ENCODE measurements around the gene TBC1D8B. TPM values are rescaled to one million over a fixed set of nuclear protein-coding genes. Genes with fewer than 3 reads are reported as not detected.

Gene TBC1D8B
- total RNA-seq, 1 experiment from 2014 or later, result 9.2 TPM

GRCh38 chrX:106802063-106802387 lies 448 bp upstream of the TBC1D8B start:
- intact Hi-C loops (cut with micrococcal nuclease), result no loop called here
- Histone ChIP-seq H3K79me2 (ENCODE audit: insufficient read depth, low read length) (peaks cover 5% of the 10 kb centered on the region), H4K20me1 (ENCODE audit: insufficient read depth) (no peaks in the 10 kb centered on the region), H3K27me3 (ENCODE audit: insufficient read depth, low read length) (no peaks in the 10 kb centered on the region), H3K36me3 (ENCODE audit: control insufficient read depth in 1 of 2, insufficient read depth in 2 of 2, low read length in 2 of 2) (no peaks in the 10 kb centered on the region), H3K4me2 (ENCODE audit: low read length) (peak overlapping the region; percentile 84), H3K4me3 (replicated peaks in 1 of 2; ENCODE audit: low read depth in 1 of 2, low read length in 2 of 2) (peak overlapping the region; percentile 65 to 70), H3K27ac (ENCODE audit: low read depth, low read length) (no peak overlapping the region), H3K9me3 (ENCODE audit: control insufficient read depth in 1 of 2, insufficient read depth in 1 of 2, low read depth in 1 of 2, low read length in 2 of 2) (no peaks in the 10 kb centered on the region), H3K9ac (ENCODE audit: low read length) (peak overlapping the region; percentile 65), H3K4me1 (ENCODE audit: control insufficient read depth in 1 of 2, insufficient read depth in 2 of 2, low read length in 2 of 2) (peaks cover 0 to 13% of the 10 kb centered on the region in 2 experiments; a peak in 2 of 4 replicates), H2AFZ (ENCODE audit: low read depth, low read length, poor library complexity, severe bottlenecking) (peak overlapping the region; percentile 96), H3K9me2 (ENCODE audit: insufficient read depth) (no peaks in the 10 kb centered on the region)
- ChIA-PET RAD21 (ENCODE audit: low non-redundant PET in 1 of 2, low total read pairs in 2 of 2, uncharacterized antibody in 2 of 2, unreplicated experiment in 2 of 2) (interaction anchor here in 1 of 2 experiments (0.5 kb wide), 1 partner anchor 204 kb away, joined by 3 read pairs; no protein-coding TSS in a partner anchor), POLR2A (no interaction called here), CTCF (no interaction called here)
- ATAC-seq (peak; percentile 53), DNase-seq (ENCODE audit: low read depth, low spot score) (no peak)
- no TSS peak for BruUV-seq (replicated peaks)
- TF ChIP-seq POLR2AphosphoS5 (IDR thresholded peaks at IDR 0.05; ENCODE audit: low read depth, low read length) (no peak), ELF1 (IDR thresholded peaks at IDR 0.05; ENCODE audit: borderline replicate concordance, low read depth) (no peak), YY1 (IDR thresholded peaks at IDR 0.05; ENCODE audit: extremely low read depth, insufficient replicate concordance, low read depth, low read length) (no peak), JUND (IDR thresholded peaks at IDR 0.05) (no peak), FOSL1 (IDR thresholded peaks at IDR 0.05; ENCODE audit: low read depth) (no peak), SP1 (IDR thresholded peaks at IDR 0.05; ENCODE audit: low read depth) (no peak), POLR2A (IDR thresholded peaks at IDR 0.05; ENCODE audit: borderline replicate concordance, extremely low read depth, insufficient read depth, insufficient read length) (no peak)
- TF ChIP-seq, protein P1, sequence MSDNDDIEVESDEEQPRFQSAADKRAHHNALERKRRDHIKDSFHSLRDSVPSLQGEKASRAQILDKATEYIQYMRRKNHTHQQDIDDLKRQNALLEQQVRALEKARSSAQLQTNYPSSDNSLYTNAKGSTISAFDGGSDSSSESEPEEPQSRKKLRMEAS (IDR thresholded peaks at IDR 0.05), result no peak

DNA sequence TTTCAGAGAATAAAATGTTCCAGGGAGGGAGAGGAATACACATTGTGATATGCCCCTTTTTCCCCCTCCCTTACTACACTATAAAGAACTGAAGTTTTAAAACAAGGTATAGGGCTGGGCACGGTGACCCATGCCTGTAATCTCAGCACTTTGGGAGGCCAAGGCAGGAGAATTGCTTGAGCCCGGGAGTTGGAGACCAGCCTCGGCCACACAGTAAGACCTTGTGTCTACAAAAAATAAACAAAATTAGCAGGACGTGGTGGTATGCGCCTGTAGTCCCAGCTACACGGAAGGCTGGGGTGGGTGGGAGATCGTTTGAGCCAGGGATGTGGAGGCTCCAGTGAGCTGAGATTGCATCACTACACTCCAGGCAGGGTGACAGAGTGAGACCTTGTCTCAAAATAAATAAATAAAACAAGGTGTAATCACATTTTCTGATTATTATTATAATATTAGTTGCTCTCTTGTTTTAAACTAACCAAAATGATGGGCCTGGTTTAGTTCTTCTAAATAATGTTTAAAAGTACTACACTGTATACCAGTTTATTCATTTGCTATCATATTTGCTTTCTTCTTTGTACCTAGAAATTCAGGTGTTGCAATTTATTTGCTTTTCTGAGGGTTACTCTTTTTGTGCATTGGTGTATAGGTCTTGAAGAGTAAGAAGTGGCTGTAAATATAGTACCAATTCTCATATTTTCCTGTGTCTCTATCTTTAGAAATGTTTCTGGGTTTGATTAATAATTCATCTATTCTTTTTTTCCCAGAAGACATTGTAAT lies 8.8 kb downstream of the TBC1D8B start:
- peaks cover 3% of the 10 kb centered on the region for H3K79me2 ChIP-seq (ENCODE audit: insufficient read depth, low read length)
- no peak overlapping the region for H3K9ac ChIP-seq (ENCODE audit: low read length)
- H3K9me3 ChIP-seq (ENCODE audit: control insufficient read depth in 1 of 2, insufficient read depth in 1 of 2, low read depth in 1 of 2, low read length in 2 of 2), result no peaks in the 10 kb centered on the region
- TF ChIP-seq EZH2phosphoT487 (IDR thresholded peaks at IDR 0.05; ENCODE audit: borderline replicate concordance), result no peak
- no peak for TF ChIP-seq TCF7L2 (IDR thresholded peaks at IDR 0.05; ENCODE audit: borderline replicate concordance, extremely low read depth, insufficient read depth, insufficient read length)
- TF ChIP-seq POLR2AphosphoS5 (IDR thresholded peaks at IDR 0.05; ENCODE audit: low read depth, low read length), result no peak
- no peak for TF ChIP-seq SRF (IDR thresholded peaks at IDR 0.05; ENCODE audit: low read depth)
- TF ChIP-seq CEBPB (IDR thresholded peaks at IDR 0.05; ENCODE audit: low read depth), result no peak
- no peak for TF ChIP-seq CBX3 (IDR thresholded peaks at IDR 0.05; ENCODE audit: low read depth)
- TF ChIP-seq, protein P2, sequence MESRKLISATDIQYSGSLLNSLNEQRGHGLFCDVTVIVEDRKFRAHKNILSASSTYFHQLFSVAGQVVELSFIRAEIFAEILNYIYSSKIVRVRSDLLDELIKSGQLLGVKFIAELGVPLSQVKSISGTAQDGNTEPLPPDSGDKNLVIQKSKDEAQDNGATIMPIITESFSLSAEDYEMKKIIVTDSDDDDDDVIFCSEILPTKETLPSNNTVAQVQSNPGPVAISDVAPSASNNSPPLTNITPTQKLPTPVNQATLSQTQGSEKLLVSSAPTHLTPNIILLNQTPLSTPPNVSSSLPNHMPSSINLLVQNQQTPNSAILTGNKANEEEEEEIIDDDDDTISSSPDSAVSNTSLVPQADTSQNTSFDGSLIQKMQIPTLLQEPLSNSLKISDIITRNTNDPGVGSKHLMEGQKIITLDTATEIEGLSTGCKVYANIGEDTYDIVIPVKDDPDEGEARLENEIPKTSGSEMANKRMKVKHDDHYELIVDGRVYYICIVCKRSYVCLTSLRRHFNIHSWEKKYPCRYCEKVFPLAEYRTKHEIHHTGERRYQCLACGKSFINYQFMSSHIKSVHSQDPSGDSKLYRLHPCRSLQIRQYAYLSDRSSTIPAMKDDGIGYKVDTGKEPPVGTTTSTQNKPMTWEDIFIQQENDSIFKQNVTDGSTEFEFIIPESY (IDR thresholded peaks at IDR 0.05; ENCODE audit: extremely low read depth, insufficient replicate concordance, low read length), result no peak
- CTCF ChIA-PET, result no interaction called here
- H4K20me1 ChIP-seq (ENCODE audit: insufficient read depth), result no peaks in the 10 kb centered on the region
- DNase-seq (ENCODE audit: low read depth, low spot score), result no peak
- H3K9me2 ChIP-seq (ENCODE audit: insufficient read depth), result no peaks in the 10 kb centered on the region
- H2AFZ ChIP-seq (ENCODE audit: low read depth, low read length, poor library complexity, severe bottlenecking), result no peak overlapping the region
- BruUV-seq (replicated peaks), result no TSS peak
- no peak overlapping the region for H3K4me2 ChIP-seq (ENCODE audit: low read length)
- no peaks in the 10 kb centered on the region for H3K36me3 ChIP-seq (ENCODE audit: control insufficient read depth in 1 of 2, insufficient read depth in 2 of 2, low read length in 2 of 2)
- no peak overlapping the region for H3K4me3 ChIP-seq (replicated peaks in 1 of 2; ENCODE audit: low read depth in 1 of 2, low read length in 2 of 2)
- no peaks in the 10 kb centered on the region for H3K27me3 ChIP-seq (ENCODE audit: insufficient read depth, low read length)
- no peak for ATAC-seq
- peaks cover 5 to 15% of the 10 kb centered on the region in 2 experiments; a peak in 3 of 4 replicates for H3K4me1 ChIP-seq (ENCODE audit: control insufficient read depth in 1 of 2, insufficient read depth in 2 of 2, low read length in 2 of 2)
- RAD21 ChIA-PET (ENCODE audit: low non-redundant PET in 1 of 2, low total read pairs in 2 of 2, uncharacterized antibody in 2 of 2, unreplicated experiment in 2 of 2), result no interaction called here
- intact Hi-C loops (cut with micrococcal nuclease), result no loop called here
- POLR2A ChIA-PET, result no interaction called here
- no peak overlapping the region for H3K27ac ChIP-seq (ENCODE audit: low read depth, low read length)

All from HCT116 (cell line).